NOMO-1 treated with DMSO at 0.1 percent for 48 hours (cell line): ENCODE data around the gene C17orf107.

ENCODE experiments used
- DNase-seq: peaks from one replicate; lab custom pipeline; 2025; ENCODE audit not compliant: unreplicated experiment; lab: John Stamatoyannopoulos, UW

Gene C17orf107

DNA sequence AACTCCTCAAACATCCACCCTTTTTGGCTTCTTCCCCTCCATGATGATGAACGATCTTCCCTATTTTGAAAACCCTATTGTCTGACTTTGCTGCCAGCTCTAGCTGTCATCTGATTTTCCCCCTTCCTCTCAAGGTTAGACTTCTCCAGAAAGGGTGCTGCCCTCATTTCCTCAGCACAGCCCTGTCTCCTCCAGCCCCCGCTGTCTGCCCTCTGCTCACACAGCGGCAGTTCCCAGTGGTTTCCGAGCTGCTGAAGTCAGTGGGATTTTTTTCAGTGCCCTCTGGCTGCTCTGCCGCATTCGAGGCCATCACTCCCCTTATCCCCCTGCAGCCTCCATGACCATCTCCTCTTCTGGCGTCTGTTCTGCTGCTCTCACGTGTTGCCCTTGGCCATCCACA, 26.6 kb upstream of the C17orf107 start:
- no peak for DNase-seq

DNA sequence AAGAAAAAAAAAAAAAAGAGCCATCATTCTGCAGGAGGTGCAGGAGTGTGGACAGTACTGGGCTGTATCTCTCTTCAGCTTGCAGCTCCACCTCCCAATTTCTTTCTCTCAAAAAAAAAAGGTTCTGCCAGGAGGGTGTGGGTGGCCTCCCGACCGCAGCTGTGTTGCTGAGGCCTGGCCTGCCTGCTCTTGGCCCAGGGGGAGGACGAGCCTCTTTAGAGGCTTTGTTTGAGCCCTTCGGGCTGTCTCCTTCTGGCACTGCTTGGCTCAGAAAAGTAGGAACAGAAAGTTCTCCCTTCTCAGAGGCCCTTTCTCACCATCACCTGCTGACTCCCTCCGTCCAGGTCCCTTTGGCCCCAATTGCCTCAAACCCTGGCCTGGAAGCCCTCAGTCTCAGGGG, 22.2 kb upstream of the C17orf107 start:
- no peak for DNase-seq

DNA sequence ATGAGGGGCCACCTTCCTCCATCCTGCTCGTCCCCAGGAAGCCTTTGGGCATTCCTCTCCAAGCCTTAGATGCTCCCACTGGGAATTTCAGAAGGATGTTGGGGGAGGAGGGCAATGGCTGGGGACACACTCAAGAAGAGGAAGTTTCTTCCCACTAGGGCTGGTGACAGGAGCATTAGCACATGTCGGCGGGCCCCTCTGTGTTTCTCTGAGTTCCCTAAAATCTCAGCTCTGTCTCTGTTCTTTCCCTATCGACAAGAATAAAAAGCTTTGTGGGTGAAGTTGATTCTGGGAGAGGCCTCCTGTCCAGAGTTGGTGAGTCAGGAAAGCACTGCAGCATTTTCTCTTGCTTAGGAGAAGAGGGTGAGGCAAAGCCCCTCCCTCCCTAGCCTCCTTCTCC, 19.7 kb upstream of the C17orf107 start:
- DNase-seq, result no peak

DNA sequence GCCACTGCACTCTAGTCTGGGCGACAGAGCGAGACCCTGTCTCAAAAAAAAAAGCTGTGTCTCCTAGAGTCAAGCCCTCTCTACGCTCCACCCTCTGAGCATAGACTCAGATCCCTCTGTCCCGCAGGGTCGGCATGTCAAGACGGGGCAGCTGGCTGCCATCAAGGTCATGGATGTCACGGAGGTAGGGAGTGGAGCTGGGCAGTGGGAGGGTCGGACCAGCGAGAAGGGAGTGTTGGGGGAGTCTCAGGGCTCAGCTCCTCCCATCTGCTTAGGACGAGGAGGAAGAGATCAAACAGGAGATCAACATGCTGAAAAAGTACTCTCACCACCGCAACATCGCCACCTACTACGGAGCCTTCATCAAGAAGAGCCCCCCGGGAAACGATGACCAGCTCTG, 18.5 kb upstream of the C17orf107 start:
- DNase-seq, result no peak

DNA sequence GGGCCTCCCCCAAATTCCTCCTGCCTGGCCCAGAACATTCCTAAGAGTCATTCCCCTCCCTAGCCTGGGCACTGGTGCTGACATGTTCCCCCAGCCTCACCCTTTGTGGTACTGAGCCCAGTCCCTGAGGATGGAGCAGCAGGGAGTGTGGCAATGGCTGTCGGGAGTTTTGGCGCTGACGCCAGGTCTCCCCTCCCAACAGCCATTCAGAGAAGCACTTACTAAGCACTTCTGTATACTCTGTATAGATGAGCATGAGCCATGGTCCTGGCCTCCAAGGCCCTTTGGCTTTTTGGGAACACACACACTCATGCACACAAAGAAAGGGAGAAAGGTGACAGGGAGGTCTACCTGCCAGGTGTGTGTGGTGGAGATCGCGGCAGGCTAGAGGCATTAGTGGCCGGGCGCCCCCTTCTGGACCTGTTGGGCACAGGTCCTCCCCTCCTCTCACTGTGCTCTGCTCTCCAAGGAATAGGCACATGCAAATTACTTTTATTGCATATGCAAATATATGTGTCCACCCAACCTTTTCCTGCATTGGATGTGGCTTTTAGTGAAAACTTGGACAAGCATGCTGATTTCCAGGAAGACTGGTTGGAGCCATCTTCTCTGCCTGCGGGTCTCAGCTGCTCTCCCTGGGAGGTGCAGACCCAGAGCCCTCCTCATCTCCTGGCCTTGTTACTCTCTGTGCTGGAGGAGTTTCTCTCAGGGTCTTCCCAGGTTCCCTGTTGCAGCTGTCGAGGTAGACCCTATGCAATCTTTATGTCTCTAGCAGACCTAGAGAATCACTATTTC, 17.4 kb upstream of the C17orf107 start:
- DNase-seq, result peak; percentile 36

DNA sequence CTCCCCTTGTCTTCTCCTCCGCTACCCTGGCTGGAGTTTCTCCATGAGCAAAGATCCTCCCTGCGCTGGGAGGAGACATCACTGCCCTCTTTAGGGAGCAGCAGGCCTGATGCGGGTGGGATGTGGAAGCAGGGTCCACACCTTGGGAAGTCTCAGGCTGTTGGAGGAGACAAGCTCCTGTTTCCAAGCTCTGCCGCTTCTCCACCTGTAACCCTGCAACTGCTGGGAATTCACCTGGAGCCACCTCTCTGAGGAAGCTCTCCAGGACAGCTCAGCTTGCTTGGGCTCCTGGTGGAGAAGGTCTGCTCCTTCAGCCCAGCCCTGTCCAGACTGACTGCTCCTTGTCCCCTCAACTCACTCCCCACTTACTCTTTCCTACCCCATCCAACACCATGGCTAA, 14.8 kb upstream of the C17orf107 start:
- no peak for DNase-seq

DNA sequence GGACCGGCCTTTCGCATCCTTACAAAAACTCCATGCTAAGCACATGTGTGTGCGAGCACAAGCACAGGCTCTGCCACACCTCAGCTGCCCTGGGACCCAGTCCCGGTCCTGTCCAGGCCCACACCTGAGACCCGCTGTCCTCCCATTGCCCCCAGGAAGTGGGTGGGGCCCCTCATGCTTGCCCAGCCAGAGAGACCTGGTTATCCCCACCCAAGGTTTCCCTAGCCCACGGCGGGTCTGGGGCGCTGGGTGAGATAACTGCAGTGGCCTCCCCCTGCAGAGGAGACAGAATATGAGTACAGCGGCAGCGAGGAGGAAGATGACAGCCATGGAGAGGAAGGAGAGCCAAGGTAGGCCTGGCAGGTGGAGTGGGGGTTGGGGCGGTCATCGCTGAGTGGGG, 12.5 kb upstream of the C17orf107 start:
- DNase-seq, result no peak

DNA sequence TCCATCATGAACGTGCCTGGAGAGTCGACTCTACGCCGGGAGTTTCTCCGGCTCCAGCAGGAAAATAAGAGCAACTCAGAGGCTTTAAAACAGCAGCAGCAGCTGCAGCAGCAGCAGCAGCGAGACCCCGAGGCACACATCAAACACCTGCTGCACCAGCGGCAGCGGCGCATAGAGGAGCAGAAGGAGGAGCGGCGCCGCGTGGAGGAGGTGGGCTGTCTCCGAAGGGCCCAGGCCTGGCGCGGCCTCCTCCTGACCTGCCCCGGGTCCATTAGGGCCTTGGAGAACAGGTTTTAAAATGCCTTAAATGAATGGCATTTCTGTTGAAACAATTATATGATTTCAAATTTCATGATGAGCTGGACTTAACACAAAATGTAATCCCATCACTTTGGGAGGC, 11.8 kb upstream of the C17orf107 start:
- no peak for DNase-seq

DNA sequence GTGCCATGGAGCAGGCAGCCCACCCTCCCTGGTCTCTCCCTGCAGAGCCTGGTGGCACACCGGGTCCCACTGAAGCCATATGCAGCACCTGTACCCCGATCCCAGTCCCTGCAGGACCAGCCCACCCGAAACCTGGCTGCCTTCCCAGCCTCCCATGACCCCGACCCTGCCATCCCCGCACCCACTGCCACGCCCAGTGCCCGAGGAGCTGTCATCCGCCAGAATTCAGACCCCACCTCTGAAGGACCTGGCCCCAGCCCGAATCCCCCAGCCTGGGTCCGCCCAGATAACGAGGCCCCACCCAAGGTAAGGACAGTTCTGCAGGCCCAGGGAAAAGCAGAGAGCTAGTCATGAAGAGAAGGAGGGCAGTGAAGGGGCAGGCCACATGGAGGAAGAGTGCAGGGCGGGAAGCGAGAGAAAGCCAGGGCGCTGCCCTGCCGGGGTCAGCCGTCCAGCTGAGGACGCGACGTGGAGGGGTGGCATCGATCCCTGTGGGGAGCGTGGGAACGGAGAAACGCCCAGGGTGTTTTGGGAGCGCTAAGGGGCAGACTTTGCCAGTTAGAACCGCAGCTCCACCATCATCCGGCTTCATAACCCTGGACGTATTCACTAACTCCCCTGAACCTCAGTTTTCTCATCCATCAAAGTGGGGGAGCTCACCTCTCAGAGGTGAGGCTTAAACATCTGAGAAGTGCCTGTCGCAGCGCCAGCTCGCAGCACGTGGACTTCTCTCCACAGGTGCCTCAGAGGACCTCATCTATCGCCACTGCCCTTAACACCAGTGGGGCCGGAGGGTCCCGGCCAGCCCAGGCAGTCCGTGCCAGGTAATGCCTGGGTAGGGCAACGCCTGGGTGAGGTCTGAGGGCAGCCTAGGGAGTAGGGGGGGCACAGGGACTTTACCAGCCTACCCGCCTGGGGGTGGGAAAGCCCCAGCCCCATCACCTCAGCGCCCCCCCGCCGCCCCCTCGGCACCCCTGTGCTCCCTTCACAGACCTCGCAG, 7.6 kb upstream of the C17orf107 start:
- DNase-seq, result no peak

DNA sequence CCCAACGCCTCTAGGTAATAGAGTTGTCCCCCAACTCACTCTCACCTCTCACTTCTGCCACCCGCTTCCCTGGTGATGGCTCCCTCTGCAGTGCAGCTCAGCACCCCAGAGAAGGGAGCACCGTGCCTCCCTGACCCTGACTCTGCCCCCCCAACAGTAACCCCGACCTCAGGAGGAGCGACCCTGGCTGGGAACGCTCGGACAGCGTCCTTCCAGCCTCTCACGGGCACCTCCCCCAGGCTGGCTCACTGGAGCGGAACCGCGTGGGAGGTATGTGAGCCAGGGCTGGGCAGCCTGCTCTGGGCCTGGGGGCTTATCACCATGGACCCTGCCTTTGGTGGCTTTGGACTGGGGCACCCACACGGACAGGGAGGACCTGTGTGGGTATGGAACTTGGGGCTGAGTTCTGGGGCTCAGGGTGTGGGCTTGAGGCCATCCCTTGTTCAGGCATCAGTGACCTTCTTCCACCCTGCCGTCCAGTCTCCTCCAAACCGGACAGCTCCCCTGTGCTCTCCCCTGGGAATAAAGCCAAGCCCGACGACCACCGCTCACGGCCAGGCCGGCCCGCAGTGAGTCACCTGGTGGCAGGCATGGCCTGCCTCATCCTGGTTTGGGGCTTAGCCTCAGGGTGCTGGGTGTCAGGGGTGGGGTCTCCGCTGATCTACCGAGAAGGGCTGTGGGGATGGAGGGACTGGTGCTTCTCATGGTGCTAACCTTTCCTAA, 6.7 kb upstream of the C17orf107 start:
- no peak for DNase-seq

DNA sequence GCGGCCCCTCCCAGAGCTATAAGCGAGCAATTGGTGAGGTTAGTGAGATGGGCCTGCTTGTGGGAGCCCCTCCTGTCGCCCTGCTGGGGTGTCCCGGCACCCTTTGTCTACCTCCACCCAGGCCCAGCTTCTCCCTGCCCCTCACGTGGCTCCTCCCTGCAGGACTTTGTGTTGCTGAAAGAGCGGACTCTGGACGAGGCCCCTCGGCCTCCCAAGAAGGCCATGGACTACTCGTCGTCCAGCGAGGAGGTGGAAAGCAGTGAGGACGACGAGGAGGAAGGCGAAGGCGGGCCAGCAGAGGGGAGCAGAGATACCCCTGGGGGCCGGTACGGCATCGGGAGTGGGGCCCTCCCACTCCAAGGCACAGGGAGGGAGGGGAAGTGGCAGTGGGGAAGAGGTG, 6.1 kb upstream of the C17orf107 start:
- DNase-seq, result no peak

DNA sequence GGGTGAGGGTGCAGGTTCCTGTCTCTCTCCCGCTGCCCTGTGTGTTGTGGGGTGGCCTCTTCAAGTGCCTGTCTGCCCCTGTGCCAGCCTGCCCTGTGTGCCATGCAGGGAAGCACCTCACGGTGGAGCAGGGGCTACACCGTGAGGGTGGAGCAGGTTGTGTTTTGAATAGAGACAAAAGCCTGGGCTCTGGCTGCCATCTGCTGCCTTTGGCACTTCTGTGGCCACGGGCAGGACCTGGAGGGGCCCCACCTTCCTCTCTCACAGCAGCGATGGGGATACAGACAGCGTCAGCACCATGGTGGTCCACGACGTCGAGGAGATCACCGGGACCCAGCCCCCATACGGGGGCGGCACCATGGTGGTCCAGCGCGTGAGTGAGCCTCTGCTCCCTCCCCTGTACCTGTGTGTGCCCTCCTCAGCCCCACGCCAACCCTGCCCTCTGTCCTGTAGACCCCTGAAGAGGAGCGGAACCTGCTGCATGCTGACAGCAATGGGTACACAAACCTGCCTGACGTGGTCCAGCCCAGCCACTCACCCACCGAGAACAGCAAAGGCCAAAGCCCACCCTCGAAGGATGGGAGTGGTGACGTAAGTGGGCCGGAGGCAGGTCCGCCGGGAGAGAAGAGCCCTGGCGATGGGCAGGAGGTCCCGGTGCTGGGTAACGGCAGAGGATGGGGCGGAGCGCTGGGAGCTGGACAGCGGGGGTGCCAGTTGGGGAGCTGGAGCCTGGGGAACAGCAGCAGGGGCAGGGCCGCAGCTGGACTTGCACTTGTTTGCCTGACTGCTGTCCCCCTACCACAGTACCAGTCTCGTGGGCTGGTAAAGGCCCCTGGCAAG, 5.4 kb upstream of the C17orf107 start:
- no peak for DNase-seq

DNA sequence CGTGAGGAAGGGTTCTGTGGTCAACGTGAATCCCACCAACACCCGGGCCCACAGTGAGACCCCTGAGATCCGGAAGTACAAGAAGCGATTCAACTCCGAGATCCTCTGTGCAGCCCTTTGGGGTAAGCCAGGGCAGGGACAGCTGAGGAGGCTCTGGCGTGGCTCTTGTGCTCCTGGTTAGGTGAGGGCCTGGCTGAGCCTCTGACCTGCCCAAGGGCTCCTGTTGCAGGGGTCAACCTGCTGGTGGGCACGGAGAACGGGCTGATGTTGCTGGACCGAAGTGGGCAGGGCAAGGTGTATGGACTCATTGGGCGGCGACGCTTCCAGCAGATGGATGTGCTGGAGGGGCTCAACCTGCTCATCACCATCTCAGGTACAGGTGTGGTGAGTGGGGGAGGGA, 4.2 kb upstream of the C17orf107 start:
- DNase-seq, result no peak

DNA sequence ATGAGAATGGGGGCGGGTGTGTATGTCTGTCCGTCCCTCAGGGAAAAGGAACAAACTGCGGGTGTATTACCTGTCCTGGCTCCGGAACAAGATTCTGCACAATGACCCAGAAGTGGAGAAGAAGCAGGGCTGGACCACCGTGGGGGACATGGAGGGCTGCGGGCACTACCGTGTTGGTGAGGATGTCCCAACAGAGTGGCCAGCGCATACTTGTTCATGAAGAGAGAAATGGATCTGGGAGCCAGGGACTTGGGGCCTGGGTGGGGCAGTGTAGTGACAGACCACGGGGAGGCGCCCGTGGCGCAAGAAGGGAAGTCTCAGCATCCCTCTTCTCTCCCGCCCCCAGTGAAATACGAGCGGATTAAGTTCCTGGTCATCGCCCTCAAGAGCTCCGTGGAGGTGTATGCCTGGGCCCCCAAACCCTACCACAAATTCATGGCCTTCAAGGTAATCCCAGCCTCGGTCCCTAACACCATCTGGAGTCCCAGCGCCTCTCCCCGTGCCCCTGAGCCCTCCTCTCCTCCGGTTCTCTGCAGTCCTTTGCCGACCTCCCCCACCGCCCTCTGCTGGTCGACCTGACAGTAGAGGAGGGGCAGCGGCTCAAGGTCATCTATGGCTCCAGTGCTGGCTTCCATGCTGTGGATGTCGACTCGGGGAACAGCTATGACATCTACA, 3.5 kb upstream of the C17orf107 start:
- no peak for DNase-seq

DNA sequence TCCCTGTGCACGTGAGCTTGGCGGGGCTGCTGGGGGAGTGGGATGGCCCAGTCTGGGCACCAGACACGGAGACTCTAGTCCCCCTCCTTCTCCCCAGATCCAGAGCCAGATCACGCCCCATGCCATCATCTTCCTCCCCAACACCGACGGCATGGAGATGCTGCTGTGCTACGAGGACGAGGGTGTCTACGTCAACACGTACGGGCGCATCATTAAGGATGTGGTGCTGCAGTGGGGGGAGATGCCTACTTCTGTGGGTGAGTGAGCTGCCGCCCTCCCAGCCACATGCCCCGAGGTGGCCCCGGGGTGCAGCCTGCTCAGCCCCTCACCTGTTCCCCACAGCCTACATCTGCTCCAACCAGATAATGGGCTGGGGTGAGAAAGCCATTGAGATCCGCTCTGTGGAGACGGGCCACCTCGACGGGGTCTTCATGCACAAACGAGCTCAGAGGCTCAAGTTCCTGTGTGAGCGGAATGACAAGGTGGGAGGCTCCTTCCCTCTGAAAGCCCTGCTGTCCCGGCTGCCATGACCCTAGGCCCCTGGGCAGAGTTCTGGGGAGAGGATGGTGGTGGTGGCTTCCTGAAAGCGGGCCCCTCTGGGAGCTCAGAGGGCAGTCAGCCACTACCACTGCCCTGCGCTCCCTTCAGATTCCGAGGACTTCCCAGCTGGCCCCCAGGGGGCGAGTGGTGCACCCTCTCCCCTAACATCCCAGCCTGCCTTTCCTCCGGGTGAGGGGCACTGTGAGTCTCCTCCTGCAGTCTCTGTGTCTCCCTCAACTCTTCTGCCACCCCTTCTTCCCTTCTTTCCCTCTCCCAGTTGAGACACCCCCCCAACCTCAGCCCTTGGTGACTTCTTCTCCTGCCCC, 2.8 kb upstream of the C17orf107 start:
- DNase-seq, result no peak

DNA sequence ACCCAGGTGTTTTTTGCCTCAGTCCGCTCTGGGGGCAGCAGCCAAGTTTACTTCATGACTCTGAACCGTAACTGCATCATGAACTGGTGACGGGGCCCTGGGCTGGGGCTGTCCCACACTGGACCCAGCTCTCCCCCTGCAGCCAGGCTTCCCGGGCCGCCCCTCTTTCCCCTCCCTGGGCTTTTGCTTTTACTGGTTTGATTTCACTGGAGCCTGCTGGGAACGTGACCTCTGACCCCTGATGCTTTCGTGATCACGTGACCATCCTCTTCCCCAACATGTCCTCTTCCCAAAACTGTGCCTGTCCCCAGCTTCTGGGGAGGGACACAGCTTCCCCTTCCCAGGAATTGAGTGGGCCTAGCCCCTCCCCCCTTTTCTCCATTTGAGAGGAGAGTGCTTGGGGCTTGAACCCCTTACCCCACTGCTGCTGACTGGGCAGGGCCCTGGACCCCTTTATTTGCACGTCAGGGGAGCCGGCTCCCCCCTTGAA, 2.1 kb upstream of the C17orf107 start:
- no peak for DNase-seq

DNA sequence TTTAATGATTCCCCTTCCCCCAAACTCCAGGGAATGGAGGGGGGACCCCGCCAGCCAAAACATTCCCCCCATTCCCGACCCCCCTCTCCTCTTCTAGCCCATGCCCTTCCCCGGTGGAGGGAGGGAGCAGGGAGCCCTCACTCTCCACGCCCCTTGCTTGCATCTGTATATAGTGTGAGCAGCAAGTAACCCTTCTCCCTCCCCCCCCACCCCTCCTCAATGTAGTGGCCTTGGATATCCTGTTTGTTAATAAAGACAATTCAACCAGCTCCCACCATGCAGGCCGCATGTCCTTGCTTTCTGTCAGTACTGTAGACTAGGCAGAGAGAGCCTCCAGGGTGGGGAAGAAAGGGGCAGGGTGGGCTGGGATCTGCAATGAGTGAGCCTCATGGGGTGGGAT, 1.6 kb upstream of the C17orf107 start:
- DNase-seq, result no peak

DNA sequence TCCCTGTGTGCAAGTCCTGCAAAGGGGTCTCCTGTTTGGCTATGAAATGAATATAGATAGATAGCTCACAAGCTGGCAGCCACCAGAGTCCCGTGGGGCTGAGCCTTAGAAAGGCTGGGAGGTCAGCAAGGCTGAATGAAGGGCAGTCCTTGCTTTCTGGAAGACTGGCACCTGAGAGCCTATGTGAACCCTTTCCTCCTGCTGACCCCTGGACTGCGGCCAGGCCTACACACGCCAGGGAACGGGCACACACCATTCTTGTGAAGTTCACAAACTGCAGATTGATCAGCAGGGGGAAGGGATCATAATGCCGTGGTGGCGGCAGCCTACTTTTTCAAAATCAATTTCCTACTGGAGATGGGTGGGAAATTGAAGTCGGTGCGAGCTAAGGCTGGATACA, 985 bp upstream of the C17orf107 start:
- DNase-seq, result no peak

DNA sequence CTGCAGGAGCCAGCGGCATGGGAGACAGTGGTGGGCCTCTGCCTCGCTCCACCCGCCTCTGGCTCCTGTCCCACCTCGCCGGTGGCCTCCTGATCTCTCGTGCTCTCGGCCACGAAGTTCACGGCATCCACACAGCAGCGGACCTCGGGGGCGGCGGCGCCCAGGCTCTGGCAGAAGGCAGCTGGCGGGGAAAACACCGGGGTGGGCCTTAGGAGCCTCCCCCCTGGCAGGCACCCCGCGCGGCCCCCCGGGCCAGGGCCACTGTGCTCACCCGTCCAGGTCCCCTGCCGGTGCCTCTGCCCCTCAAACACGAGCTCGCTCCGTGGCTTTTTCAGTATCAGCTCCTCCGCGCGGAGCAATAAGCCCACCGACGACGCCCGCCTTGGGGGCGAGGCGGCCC, 409 bp upstream of the C17orf107 start:
- no peak for DNase-seq
